NCI-H2196 (cell line): ENCODE data around the gene ROBO1.

Experiments used
- DNase-seq: peaks from one replicate; lab custom pipeline; 2025; ENCODE audit not compliant: unreplicated experiment; lab: John Stamatoyannopoulos, UW

The ROBO1 gene

DNA sequence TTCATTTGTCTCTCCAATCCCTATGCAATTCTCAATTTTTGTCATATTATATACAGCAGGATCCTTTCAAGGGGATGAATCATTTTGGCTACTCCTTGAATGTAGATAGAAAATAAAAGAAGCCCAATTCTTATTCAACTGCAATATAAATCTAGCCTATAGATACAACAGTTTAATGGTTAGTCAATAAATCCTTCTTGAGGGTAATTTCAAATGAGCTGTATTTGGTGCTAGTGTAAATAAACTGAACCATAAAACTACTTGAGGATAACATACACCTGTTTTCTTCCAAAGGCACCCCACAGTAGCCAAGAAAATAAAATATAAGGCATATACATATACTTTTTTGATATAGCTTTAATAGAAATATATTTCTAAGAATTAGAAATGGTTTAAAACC is 830.3 kb downstream of the ROBO1 start:
- DNase-seq: no peak

DNA sequence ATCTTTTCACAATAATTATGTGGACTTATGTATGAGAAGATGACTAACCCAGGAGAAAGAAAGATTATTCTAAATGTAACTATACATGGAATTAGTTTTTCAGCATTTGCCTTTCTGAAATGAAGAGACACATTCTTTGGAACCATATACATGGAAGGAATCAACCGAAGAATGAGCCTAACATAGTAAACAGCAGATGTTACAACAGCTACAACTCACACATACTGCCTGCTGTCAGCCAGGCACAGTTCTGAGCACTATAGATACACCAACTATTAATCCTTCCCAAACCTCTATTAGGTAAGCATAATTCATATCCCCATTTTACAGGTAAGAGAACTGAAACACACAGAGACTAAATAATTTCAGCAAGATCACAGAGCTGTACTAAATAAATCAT is 840.0 kb downstream of the ROBO1 start:
- DNase-seq: no peak

DNA sequence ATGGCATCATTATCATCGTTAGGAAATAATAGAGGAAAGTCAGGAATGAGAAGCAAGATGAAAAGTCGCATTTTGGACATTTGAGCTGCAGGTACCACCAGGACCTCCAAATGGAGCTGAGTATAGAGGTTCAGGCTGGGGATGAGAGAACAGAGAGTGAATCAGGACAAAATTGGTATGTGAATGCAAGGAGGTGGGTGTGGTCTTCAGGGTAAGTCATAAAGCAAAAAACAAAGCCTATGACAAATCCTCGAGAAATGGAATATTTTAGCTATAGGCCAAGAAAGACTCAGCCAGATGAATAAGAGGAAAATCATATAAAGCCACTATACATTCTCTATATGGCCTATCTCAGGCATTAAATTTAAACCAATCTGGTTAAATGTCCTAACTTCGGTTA is 841.3 kb downstream of the ROBO1 start:
- DNase-seq: no peak

DNA sequence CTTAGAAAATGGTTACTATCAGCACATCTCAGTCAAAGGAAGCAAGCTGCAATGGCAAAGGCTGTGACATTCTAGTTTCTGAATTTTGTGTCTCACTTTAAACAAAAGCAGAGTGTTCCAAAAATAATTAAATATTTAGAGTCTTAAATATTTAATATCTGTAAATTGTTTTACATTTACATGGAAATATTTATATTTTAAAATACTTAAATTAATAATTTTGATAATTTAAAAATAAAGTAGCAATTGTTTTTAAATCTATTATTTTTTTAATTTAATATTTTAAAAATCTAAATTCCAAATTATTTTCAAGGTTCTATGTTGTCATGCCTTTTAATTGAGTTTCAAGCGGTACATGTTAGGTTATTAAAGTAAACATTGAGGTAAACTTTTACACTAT is 843.1 kb downstream of the ROBO1 start:
- no peak for DNase-seq

DNA sequence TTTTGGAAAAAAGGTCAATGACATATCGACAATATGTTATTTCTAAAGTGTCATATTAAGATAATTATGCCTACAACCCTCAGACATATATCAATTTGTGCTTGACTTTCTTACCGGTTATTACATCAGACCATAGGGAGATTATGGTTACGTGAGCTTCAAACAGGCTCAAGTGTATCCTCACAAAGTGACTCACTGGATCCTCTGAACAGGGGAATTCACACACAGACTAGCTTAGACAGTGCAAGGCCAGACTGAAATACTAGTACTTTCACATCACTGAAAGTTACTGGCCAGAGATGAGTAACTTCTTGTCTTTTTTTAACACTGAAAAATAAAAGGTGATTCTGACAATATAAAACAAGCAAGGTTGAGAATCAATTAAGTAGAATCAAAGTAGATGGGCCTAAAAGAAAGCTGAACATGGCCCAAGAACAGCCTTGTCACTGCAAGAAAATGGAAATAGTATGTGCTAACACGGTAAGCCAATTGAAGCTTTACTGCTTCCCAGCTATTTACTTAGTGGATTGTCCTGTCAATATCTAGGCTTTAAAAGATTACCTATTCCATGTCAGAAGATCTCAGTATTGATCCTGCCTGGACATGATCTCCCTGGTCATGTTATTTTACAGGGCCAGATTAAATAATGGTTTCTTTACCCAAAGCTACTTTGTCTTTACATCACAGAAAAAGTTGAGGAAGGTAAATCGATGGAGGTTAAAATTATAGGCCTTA is 848.6 kb downstream of the ROBO1 start:
- no peak for DNase-seq

DNA sequence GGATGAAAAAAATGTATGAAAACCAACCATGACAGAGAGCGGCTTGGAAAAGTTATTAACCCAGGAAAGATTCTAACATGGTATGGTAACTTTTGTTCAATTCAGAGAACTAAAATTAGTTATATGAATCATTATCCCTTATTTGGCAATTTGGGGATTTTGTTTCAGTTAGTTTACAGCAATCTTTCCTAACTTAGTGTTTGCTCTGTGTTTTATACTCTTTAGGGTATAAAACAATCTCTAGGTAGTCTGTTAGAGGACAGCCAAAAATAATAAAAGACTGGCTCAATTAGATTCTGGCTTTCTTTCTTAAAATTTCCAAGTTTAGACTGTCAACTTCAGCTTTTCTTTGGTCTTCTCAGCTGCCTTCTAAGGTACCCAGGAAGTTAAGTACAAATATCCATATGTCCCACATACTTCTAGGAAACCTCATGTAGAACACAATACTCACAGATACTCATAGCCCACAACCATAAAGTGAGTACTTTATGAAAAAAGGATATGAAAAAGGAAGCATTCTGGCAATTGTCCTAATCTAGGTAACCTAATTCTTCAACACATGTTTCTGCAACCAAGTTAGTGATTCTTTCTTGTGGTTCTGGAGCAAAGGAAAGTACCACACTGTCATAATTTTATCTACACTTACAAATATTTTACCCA is 849.3 kb downstream of the ROBO1 start:
- no peak for DNase-seq

DNA sequence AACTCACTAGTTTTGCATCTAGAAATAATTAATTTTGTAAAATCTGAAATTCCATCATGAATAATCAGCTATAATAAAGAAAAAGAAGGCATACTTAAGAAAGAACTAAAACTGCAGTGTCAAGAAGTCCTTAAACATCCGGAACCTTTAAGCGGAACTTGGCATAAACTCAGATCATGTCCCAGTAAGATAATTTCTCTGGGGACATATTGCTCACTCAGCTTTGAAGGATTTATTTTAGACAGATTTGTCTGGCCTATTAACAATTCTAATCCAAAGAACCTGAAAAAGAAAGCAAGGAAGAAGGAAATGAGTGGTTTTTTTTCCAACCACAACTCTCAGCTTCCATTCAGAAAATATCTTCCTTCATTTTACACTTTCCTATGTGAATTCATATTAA is 850.3 kb downstream of the ROBO1 start:
- DNase-seq: no peak

DNA sequence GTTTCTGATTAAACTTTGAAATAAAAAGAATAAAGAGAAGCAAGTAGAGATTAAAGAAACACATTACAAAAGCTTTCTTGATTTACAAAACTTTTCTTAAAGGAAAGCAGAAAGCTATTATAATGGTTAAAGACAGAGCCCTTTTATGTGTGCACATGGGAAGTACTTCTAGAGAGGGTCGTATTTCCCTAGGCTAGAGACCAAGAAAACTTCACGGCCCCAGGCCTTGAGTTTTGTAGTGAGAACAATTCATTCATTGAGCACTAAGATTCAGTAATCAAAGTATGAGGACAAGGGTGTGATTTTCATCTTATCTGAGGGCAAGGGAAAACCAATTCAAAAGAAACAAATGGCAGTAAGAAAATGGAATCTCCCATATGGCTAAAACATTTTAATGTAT is 854.1 kb downstream of the ROBO1 start:
- DNase-seq: no peak

DNA sequence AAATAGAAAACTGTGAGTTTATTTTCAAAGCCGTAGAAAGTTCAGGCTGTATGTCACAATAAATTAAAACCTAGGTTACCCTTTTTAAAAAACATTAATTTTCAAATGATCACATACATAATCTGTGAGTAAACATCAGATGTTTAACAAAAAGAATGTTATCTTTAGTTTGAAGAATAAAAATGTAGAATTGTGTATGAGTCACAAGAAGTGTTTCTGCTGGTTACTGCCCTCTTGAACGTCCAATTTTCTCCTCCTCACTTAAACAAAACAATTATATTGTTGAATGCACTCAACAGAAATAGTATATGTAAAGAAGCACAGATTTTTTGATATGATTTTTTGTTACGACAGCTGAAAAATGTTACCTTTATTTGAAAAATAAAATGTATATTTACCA is 855.1 kb downstream of the ROBO1 start:
- no peak for DNase-seq

DNA sequence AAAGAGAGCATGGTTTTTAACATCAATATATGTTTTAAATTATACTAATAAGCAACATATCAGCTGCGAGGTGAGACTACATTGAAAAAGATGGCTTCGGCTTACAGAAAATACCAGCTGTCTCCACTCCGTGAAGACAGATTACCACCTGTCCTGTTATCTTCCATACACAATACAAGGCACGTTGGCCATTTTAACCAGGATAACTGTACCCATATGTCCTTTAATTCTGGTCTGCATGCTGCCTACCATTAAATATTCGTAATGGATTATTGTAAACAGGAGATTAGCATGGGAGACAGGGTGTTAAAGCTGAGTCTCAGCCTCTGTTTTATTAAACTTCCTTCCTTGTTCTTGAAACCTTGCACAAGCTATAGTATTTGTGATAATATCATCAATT is 855.5 kb downstream of the ROBO1 start:
- no peak for DNase-seq

DNA sequence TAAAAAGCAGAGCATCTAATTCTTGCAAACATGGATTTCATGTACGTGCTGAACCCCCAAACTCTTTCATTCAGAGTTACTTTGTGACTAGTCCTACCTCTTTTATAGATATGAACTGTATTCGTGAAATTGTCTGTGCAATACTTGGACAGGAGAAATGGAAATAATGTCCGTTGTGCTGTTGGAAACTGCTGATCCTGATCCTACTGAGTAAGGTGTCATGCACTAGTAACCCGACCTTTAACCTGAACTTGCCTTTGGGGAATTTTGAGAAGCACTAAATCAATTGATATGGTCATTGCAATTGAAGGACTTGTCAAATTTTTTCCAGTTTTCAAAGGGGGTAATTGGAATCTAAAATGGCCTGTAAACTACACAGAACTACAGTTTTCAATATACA is 856.4 kb downstream of the ROBO1 start:
- DNase-seq: no peak

DNA sequence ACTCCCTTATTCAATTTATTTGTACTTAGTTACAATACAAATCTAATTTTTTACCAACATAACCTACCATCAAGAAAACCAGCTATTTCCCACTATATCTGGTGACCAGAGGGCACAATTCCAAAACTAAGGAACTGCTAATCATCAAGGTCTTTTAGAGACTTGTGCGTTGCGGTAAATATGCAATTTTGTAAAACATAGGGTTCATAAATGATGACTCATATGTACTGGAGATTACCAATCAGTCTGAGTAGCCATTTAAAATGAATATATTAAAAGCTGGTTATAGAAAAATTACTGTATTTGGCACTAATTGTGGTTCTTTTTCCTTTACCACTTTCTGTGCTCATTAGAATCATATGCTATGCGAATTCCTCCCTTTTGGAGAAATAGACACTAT is 859.6 kb downstream of the ROBO1 start:
- DNase-seq: no peak

DNA sequence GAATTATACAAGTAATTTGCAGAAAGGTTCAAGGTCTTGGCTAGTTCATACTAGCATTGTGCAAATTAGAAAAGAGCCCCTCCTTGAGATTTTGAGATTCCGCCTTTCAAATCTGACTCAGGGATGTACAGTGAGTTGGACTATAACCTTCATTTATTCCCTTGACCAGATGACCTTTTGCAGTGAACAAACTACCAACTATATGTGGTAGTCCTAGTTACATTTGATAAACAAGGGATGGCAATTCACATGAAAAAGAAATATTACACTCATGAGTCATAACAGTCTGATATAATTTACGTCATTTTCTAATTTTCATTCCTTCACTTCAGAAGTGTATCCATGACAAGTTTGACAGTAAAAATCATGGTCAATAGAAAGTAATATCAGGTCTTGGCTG is 860.4 kb downstream of the ROBO1 start:
- no peak for DNase-seq

DNA sequence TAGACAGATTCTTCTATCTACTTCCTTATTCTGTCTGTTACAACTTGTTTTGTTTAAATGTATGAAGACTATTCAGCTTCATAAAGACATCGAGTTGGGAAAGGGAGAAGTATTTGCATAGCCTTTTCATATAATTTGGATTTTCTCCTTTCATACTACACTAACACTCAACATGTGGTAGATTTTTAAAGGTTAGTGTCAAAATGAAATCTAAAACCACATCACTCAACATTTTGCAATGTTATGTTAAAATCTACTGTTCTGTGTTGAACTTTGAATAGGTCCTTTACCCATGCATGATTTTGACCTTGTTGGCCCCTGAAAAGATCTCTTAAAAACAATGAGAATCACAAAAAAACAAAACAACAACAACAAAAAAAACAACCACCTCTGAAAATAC is 860.9 kb downstream of the ROBO1 start:
- DNase-seq: no peak

DNA sequence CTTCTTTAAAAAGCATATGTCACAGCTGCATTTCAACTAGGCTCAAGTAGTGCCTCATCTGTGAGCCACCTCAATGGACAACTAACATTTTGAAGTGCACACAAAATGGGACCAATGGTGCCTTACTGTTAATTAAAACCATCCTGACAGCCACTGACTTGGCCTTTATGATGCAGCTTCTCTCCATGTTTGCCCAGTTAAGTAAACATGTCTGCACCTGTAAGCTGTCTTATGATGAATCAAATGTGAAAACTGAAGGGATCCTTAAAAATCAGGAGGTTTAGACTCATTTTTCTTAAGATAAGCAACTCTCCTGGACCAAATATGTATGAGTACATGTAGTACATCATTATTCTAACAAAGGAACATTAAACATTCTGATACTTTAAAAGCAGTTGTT is 861.6 kb downstream of the ROBO1 start:
- no peak for DNase-seq

DNA sequence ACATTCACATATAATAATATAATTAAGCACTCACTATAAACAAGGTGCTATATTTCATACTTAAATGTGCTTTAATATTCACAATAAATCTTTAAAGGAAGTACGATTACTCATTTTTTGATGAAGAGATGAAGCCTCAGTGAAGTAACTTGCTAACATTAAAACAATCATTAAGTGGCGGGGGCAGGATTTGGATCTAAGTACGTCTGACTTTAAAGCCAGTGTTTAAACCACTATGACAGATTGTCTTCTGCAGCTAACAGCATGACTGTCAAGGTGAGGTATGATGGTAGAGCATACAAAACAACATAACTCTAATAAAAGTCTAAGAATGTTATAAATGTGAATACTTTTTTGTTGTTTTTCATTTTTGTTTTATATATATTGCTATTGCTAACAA is 862.1 kb downstream of the ROBO1 start:
- DNase-seq: no peak

DNA sequence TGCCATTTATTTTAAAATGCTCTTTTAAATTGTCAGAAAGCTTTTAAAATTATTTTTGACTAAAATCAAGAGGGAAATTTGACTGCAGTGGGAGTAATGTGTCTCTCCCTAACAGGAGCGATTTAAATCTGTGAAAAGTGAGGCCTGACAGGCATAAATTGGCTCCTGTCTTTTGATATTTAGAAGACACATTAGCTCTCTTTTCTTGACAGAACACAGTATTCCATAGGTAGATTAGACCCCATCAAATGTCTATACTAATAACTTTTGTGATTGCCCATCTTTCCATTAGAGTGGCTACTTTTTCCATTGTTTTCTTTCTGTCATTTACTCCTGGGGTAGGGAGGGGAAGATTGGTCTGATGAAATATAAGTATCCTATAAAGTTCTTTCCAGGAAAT is 866.3 kb downstream of the ROBO1 start:
- no peak for DNase-seq

DNA sequence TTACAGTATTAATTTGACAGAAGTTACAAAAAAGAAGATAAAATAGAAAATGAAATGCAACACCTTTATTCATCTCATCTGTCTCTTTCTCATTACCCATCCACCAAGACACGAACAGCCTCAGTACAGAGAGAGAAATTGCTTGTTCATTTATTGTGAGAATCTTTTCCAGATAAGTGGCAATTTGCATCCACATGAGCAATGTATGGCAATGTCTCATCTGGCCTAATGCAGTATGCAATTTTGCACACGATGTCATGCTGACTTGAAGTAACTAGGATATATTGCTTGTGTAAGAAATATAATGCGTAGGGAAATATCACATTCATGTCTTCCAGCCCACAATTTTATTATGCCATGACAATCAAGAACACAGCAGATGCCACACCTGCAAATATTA is 866.9 kb downstream of the ROBO1 start:
- no peak for DNase-seq

DNA sequence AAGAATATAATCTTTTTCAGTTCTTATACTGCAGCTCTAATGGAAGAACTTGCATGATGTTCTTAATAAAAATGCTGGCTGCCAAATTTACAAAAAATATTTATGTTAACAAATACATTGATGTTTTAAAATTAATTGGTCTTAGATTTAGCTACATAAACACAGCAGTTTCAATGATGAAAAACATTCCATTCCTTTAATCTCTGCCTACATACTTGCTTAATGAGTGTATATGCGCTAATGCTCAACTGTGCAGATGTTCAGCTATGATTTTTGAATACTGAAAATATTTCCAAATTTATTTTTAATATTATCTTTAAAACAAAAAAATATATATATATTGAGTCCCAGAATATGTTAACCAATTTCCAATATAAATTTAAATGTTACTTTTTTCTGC is 867.4 kb downstream of the ROBO1 start:
- DNase-seq: no peak

DNA sequence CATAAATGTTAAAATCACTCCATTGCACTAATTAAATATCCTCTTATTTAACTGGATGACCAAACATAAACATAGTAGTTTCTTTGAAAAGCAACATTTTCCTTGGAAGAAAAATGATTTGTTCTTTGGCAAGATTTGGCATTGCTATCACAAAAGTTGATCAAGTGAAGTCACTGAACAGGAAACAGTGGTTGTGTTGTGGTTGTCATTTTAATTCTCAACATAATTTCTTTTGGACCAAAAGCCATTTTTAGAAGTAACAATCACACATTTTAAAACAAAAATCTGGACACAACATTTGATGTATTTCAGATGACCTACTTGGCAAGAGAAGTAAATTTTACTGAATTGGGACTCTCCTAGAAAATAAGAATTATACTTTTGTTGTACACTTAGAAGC is 872.3 kb downstream of the ROBO1 start:
- DNase-seq: no peak

DNA sequence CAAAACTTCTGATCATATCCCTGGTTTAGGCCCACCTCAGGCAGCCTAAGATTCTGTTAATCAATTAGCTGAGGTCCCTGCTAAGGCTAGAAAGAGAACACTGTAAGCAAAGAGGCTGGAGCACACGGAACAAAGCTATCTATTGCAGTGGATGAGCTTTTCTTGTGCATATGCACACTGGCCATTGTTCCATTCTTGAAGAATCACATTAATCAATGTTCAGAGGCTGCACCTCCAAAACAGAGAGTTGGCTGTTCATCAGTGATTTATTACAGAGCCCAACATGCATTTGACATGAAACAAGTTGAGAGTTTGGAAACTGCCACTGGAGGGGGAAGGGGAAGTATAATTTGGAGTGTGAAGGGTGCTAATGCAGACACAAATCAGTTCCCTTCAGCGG is 873.0 kb downstream of the ROBO1 start:
- no peak for DNase-seq

DNA sequence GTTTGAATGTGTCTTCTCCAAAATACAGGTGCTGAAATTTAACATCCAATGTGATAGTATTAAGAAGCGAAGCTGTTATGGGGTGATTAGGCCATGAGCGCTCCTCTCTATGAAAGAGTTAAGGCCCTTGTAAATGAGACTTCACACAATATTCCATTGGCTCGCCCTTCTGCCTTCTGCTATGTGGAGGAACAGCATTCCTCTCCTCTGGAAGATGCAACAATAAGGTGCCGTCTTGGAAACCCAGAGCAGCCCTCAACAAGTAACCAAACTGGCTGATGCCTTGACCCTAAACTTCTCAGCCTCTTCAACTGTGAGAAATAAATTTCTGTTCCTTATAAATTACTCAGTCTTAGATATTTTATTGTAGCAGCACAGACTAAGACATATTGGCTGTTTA is 874.6 kb downstream of the ROBO1 start:
- DNase-seq: no peak

DNA sequence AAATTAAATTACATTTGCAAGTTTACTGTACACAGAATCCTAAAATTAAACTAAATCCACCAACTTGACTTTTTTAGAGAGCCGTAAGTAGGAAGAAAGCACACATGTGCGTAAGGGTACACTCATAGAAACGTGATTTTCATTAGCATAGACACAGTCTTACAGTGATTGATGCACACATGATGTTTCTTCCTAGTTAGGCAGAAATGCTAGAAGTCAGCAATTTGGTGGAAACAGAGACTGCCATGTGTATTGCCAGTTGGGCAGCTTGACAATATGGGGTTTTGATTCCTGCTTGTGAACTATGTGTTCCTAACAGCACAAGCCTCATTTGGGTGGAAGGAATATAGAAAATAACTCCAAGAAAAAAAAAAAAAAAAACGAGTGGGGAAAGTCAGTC is 878.5 kb downstream of the ROBO1 start:
- no peak for DNase-seq
